Stimulated activated CD8-positive, alpha-beta memory T cell treated with anti-CD3 and anti-CD28 coated beads, Interleukin-7, amount 100 ng/mL, for 4 hours (primary cell): Measurements from ENCODE around the gene KLF11.

Experiments used
- DNase-seq, 2 donors: peaks; one replicate each; pipeline ENCODE4 v3.0.0-alpha.2; 2020; ENCODE audit warnings: low read depth in 2 of 2

The KLF11 gene

GRCh38 chr2:10043256-10043905 is at the start of gene KLF11:
KLF11 (plus strand) TSS chr2:10043550; CDS start chr2:10043717, 167 bp downstream.
- peak; percentile 68 to 82 for DNase-seq

GRCh38 chr2:9994462-9994861 is 48.9 kb upstream of the KLF11 start:
- DNase-seq: no peak

DNA sequence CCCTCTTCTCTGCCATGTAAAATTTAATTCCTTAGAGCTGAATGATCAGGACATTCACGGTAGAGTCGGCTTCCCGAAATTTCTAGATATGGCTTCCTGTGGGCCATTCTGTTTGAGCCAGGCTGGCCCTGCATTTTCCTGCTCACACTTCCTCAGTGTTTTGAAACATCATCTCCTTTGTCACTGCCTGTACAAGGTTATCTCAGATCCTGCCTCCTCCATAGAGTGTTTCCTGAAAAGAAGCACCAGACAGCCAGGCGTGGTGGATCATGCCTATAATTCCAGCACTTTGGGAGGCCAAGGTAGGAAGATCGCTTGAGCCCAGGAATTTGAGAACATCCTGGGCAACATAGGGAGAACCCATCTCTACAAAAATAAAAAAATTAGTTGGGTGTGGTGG is 48.3 kb upstream of the KLF11 start:
- no peak for DNase-seq

DNA sequence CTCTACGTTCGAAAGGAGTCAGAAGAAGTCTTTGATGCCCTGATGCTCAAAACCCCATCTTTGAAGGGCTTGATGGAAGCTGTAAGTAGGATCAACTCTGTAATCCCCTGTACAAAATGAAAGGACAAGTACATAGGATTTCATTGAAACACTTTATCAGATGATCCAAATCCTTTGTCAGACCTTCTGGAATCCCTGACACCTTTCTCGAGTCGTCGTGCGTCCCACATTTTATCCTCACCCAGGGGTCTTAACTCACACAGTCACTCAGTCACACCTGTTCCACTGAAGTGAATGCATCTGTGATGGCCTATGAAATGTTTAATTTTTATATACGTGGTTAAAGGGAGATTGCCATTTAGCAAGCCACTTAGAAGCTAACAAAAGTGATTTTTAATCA is 47.0 kb upstream of the KLF11 start:
- no peak for DNase-seq

GRCh38 chr2:9997936-9998335 is 45.4 kb upstream of the KLF11 start:
- DNase-seq: no peak

DNA sequence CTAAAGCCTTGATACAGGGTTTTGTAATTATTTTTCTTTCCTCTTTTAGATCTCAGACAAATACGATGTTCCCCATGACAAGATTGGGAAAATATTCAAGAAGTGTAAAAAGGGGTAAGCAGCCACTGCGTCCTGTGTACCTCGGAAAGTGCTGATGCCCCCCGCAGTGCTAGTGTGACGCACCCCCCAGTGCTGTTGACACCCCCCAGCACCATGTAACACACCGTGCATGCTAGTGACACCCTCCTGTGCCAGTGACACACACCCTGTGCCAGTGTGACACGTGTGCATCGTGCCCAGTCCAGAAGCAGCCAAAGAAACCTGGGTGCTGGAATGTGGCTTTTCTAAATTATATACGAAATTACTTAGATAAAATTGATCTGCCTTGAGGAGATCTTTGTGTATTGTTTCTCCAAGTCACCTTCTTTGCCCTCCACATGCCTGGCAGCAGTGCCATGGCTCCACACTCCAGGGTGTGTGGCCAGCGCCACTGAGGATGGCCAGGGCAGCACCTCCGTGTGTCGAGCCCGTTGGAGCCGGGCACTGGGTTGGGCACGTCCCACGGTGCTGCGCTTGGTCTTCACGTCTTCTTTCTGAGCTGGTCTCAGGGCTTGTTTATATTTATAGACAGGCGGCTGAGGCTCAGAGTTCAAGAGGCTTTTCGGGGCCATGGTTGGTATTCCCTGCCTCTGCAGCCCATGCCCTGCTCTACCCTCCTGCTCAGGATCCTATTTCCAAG is 44.3 kb upstream of the KLF11 start:
- DNase-seq: no peak

DNA sequence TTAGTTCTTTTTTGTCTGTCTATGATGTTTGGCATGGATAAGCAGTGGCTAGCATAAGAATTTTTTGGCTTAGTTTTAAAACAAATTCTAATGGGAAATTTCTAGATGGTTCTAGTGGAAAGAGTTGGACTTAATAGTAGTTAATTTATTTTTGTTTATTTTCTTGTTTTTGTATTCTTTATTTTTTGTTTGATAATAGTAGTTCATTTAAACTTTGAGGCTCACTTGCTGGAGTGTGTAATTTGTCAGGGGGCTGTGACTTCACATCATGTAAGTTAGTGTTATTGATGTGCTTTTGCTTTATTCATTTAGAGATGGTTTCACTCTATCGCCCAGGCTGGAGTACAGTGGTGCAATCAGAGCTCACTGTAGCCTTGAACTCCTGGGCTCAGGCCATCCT is 43.7 kb upstream of the KLF11 start:
- no peak for DNase-seq

- no peak for DNase-seq
Observed at GRCh38 chr2:10000541-10000940, 42.8 kb upstream of the KLF11 start.

DNA sequence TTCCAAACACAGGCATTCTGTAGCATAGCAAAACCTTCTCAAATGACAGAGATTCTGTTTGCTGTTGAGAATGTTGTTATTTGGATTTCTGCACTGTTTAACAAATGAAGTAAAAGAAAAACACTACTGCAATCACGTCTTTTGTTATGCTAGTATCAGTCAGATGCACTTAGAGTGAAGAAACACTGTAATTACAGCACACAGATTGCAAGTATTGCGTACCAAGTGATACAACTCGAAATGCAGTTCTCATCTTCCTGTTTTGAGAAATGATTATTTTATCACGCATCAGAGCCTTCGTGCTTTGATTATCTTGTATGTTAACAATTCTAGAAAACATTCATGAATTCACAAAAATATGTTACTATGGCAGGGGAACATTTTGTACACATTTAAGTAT is 41.8 kb upstream of the KLF11 start:
- DNase-seq: no peak

DNA sequence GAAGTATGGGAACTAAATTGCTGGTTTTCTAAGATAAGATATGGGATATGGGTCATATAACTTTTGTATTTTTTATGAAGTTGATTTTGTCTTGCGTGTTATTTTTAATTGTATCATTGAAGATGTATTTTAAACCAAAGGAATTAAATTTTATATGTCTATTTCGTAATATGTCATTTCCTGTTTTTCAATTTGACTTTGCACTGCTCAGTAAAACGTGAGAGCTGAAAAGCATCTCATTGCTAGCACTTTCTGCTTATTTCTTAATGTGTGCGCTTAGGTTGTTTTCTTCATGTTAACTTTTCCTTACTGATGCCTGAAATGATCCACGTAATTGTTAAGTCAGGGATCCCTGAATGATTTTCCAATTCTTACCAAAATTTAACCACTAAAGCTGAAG is 41.2 kb upstream of the KLF11 start:
- no peak for DNase-seq

DNA sequence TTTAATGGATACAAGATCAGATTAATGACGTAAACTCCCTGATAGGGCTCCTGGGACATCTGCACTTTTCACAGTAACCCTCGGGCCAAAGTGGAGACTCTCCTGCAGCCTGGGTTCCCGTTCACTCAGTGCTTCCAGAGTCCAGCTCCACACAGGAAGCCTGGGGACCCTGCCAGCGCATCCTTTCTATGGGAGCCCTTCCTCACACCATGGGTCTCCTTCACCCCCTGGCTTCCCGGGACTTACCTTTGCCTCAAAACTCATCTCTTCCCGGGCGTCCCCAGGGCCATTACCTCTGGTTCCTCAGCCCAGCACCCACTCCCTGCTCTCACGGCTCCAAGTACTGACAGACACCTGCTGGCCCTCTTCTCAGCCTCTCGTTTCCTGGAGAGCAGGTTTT is 40.7 kb upstream of the KLF11 start:
- no peak for DNase-seq

DNA sequence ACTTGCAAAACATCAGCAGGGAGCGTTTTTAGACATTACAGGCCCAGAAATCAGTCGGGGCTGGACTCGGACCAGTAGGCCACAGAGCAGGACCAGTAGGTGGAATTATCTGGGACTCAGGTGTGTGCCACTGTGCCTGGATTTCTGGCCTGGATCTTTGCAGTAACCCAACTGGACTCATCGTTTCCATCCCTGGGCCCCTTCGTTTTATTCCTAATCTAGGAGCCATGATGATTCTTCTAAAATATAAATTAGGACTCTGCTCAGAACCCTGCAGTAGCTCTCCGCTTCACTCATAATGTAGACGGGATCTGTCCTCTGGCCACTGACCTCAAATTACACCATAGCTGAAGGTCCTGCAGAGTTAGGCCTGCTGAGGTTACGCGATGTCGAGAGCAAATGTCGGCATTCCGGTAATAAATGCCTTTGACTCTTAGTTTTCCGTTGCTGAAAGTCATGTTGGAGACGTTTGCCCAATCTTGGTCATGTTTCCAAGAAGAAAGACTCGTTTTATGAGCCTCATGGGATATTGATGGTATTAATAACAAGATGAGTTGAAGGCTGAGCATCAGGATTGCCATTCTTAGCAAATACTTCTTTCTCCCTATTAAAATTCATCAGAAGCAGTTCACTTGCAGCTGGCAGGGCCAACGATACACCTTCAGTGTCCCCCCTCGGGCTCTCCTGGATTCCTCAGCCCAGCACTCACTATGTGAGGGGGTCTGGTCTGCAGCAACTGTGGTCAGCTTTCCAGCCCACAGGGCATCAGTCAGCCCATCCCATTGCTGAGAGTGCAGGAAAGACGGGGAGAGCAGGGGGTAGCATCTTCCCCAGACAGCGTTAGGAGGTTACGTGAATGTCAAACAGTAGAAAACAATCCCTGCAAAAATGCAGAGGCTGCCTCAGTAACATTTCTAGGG is 39.9 kb upstream of the KLF11 start:
- no peak for DNase-seq

GRCh38 chr2:10004401-10004800 is 38.9 kb upstream of the KLF11 start:
- DNase-seq: no peak

- no peak for DNase-seq
Observed at GRCh38 chr2:10004836-10005235, 38.5 kb upstream of the KLF11 start.

DNA sequence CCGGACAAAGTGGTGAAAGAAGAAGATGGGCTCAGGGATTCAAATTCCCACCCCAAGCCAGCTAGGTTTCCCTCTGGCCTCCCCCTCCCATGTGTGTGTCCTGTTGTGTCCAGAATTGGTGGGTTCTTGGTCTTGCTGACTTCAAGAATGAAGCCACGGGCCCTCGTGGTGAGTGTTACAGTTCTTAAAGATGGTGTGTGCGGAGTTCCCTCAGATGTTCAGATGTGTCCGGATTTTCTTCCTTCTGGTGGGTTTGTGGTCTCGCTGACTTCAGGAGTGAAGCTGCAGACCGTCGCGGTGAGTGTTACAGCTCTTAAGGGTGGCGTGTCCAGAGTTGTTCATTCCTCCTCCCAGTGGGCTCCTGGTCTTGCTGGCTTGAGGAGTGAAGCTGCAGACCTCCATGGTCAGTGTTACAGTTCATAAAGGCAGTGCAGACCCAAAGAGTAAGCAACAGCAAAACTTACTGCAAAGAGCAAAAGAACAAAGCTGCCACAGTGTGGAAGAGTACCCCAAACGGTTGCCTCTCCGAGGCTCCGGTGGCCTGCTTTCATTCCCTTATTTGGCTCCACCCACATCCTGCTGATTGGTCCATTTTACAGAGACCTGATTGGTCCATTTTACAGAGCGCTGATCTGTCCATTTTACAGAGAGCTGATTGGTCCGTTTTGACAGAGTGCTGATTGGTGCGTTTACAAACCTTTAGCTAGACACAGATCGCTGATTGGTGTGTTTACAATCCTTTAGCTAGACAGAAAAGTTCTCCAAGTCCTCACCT is 37.7 kb upstream of the KLF11 start:
- no peak for DNase-seq

DNA sequence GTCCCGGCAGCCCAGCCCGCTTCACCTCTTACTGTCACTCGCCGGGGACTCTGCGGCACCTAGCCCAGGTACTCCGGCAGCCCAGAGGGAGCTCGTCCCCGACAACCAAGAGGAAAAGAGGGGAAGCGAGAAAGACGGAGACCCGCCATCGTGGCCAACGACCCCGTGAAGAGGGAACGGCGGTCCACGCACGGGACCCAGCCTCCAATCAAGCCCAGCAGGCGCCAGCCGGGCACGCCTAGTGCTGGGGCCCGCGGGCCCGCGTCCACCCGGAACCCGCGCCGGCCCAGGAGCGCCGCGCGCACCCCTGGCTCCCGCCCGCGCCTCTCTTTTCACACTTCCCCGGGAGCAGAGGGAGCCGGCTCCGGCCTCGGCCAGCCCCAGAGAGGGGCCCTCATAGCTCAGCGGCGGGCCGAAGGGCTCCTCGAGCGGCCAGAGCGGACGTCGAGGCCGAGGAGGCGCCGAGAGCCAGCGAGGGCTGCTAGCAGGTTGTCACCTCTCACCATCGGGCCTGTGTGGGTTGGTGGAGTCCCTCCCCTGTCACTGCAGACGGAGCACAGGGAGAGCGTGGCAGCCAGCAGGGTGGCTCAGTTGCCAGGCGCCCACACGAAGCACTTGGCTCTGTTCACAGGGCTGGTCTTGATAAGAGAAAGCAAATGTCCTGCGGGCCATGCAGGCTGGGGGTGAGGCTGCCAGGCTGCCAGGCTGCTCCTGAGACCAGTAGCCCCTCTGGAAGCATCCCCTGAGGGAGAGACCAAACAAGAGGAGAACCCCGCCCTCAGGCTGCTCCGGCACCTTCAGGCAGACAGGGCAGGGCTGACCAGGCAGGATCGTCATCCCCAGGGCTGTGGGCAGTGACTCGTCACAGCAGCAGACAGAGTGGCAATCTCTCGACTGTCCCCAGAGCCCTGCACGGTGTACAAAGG is 36.9 kb upstream of the KLF11 start:
- no peak for DNase-seq

DNA sequence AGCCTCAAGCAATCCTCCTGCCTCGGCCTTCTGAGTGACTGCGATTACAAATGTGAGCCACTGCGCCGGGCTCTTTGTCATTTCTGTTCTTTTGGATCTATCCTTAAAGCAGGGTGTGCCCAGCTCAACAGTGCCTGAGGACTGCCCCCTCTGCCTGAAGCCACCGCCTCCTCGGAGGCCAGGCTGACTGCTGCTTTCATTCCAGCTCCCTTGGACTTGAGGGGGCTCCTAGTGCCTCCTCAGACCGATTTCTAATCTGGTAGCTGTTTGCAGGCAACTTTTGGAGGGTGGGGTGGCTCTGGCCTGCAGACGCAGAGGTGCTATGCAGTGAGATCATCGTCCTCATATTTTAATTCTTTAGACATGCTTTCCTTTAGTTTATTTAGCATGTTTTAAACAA is 35.9 kb upstream of the KLF11 start:
- DNase-seq: no peak

DNA sequence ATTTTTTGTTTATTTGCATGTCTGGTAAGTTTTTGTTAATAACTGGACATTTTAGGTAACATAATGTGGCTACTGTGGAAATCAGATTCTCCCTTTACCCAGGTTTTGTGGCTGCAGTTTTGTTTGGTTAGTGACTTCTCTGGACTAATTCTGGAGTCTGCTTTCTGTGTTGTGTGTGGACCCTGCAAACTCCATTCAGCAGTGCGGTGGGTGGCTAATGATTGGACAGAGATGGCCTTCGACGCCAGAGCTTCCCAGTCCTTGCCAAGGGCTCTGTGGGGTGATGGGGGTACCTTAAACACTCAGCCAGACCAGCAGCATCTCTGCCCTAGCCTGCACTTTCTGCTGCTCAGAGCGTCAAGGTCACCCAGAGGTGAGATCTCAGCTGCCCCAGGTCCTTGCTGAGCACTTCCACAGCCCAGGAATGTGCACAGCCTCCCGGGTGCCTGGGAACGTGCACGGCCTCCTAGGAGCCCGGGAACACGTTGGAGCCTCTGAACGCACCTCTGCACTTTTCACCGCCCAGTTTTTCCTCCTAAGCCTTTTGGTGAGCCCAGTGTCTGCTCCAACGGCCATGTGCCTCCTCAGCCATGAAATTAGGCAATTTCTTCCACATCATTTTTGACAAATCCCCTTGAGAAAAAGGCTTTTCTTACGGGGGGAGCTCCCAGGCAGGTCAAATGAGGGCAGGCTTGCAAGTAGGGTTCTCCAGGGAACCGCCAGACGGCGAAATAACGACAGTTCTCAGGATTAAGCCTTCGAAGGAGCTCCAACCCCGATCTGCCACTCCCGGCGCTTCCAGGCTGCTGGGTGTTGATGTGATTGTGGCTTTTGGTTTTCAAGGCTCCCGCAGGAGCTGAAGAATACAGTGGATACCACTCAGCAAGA is 35.2 kb upstream of the KLF11 start:
- DNase-seq: no peak

DNA sequence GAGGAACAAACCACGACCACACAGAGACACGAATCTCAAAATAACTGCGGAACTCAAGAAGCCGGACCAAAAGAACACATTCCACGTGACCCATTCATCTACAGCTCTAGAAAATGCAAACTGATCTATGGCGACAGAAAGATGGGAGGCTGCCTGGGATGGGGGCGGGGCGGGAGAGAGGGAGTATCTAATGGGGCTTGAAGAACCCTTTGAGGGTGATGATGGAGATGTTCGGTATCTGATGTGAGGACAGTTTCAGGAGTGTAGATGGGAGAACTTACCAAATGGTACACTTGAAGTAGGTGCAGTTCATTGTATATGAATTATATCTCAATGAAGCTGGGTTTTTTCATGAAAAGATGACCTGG is 34.6 kb upstream of the KLF11 start:
- no peak for DNase-seq
